Panc1 (cell line): ENCODE data around the gene TSPAN4.

Experiments used
- POLR2AphosphoS5 ChIP-seq: IDR thresholded peaks from 2 replicates; pipeline ENCODE4 v1.6.1; 2012; ENCODE audit warnings: mild to moderate bottlenecking, low read depth, low read length, moderate library complexity
- SIN3A ChIP-seq: IDR thresholded peaks from 2 replicates; pipeline ENCODE4 v1.6.1; 2012; ENCODE audit warnings: low read depth, mild to moderate bottlenecking, low read length, moderate library complexity, borderline replicate concordance; ENCODE audit not compliant: insufficient read depth
- TF ChIP-seq, protein P1 (sequence below): fragments of 450-650 bp; IDR thresholded peaks from 2 replicates; pipeline ENCODE4 v1.5.1; 2017; ENCODE audit warnings: mild to moderate bottlenecking
- TF ChIP-seq, protein P2 (sequence below), 2 experiments: IDR thresholded peaks; 2 replicates each; pipeline ENCODE4 v1.6.1; 2011 to 2012; ENCODE audit warnings: low read depth in 2 of 2, control low read depth in 1 of 2, low read length in 1 of 2, mild to moderate bottlenecking in 1 of 2, moderate library complexity in 1 of 2; ENCODE audit not compliant: insufficient read depth in 1 of 2

DNA sequence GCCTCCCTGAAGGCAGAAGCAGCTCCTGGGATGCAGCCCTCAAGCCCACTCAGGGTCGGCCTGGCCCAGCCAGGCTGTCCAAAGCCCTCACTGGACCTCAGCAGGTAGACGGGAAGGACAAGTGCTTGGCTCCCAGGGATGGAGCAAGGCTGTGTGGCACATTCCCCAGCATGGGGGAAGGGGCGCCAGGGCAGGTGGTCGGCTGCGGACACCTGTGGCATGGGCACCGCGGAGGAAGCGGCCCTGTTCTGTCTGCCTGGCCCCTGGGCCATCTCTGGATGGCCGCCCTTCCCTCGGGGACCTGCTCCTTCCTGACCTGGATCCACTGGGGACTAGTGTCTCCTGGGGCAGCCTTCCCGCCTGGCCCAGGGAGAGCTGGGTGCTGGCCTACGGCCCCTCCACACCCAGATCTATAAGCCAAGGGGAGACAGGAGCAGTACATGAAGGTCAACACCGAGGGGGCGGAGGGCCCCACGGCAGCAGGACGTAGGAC lies 42.0 kb downstream of the TSPAN4 start:
- TF ChIP-seq, protein P1, sequence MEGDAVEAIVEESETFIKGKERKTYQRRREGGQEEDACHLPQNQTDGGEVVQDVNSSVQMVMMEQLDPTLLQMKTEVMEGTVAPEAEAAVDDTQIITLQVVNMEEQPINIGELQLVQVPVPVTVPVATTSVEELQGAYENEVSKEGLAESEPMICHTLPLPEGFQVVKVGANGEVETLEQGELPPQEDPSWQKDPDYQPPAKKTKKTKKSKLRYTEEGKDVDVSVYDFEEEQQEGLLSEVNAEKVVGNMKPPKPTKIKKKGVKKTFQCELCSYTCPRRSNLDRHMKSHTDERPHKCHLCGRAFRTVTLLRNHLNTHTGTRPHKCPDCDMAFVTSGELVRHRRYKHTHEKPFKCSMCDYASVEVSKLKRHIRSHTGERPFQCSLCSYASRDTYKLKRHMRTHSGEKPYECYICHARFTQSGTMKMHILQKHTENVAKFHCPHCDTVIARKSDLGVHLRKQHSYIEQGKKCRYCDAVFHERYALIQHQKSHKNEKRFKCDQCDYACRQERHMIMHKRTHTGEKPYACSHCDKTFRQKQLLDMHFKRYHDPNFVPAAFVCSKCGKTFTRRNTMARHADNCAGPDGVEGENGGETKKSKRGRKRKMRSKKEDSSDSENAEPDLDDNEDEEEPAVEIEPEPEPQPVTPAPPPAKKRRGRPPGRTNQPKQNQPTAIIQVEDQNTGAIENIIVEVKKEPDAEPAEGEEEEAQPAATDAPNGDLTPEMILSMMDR: no peak
- no peak for TF ChIP-seq SIN3A
- no peak for TF ChIP-seq POLR2AphosphoS5
- TF ChIP-seq, protein P2, sequence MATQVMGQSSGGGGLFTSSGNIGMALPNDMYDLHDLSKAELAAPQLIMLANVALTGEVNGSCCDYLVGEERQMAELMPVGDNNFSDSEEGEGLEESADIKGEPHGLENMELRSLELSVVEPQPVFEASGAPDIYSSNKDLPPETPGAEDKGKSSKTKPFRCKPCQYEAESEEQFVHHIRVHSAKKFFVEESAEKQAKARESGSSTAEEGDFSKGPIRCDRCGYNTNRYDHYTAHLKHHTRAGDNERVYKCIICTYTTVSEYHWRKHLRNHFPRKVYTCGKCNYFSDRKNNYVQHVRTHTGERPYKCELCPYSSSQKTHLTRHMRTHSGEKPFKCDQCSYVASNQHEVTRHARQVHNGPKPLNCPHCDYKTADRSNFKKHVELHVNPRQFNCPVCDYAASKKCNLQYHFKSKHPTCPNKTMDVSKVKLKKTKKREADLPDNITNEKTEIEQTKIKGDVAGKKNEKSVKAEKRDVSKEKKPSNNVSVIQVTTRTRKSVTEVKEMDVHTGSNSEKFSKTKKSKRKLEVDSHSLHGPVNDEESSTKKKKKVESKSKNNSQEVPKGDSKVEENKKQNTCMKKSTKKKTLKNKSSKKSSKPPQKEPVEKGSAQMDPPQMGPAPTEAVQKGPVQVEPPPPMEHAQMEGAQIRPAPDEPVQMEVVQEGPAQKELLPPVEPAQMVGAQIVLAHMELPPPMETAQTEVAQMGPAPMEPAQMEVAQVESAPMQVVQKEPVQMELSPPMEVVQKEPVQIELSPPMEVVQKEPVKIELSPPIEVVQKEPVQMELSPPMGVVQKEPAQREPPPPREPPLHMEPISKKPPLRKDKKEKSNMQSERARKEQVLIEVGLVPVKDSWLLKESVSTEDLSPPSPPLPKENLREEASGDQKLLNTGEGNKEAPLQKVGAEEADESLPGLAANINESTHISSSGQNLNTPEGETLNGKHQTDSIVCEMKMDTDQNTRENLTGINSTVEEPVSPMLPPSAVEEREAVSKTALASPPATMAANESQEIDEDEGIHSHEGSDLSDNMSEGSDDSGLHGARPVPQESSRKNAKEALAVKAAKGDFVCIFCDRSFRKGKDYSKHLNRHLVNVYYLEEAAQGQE (IDR thresholded peaks at IDR 0.05; ENCODE audit: insufficient read depth in 1 of 2, low read depth in 2 of 2, low read length in 1 of 2): no peak
